ENCODE data around the gene PLXNA2.

DNA sequence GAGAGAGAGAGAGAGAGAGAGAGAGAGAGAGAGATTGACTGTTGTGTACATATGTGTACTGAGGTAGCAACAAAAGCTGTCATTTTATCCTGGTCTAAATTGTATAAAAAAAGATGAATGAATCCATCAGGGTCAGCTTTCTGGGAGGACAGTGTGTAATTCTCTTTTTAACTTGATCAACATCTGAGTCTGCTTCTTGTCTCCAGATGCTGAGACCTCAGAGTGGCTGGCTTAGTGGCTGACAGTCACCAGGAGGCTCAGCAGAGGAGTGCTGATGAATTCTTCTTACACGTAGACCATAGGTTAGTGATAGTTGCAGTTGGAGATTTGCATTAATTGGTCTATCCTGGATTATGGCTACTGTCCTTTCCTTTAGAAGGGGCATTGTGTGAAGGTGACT lies 28.5 kb upstream of the PLXNA2 start:
- TF ChIP-seq, protein P1, sequence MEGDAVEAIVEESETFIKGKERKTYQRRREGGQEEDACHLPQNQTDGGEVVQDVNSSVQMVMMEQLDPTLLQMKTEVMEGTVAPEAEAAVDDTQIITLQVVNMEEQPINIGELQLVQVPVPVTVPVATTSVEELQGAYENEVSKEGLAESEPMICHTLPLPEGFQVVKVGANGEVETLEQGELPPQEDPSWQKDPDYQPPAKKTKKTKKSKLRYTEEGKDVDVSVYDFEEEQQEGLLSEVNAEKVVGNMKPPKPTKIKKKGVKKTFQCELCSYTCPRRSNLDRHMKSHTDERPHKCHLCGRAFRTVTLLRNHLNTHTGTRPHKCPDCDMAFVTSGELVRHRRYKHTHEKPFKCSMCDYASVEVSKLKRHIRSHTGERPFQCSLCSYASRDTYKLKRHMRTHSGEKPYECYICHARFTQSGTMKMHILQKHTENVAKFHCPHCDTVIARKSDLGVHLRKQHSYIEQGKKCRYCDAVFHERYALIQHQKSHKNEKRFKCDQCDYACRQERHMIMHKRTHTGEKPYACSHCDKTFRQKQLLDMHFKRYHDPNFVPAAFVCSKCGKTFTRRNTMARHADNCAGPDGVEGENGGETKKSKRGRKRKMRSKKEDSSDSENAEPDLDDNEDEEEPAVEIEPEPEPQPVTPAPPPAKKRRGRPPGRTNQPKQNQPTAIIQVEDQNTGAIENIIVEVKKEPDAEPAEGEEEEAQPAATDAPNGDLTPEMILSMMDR (IDR thresholded peaks at IDR 0.05; ENCODE audit: borderline replicate concordance, extremely low read depth, low read length, poor library complexity, severe bottlenecking) = no peak
- no peak for TF ChIP-seq EZH2 (IDR thresholded peaks at IDR 0.05; ENCODE audit: borderline replicate concordance, low read depth, low read length, severe bottlenecking)
